ENCODE measurements around the gene NOL6. TPM values are rescaled to one million over a fixed set of nuclear protein-coding genes. Genes with fewer than 3 reads are reported as not detected.
A peak's percentile ranks its signal among the peaks of the same experiment; 100 is the strongest.

Gene NOL6
- total and polyA plus RNA-seq, 4 donors, result 14.4 to 42.5 (median 32.1) TPM

- Histone ChIP-seq H3K27me3 (ENCODE audit: control insufficient read depth in 3 of 3, insufficient read depth in 3 of 3, low read length in 2 of 3) (no peaks in the 10 kb centered on the region), H3K4me1 (ENCODE audit: control insufficient read depth in 5 of 5, insufficient read depth in 5 of 5, low read length in 5 of 5) (peaks cover 0 to 2% (median 0%) of the 10 kb centered on the region in 5 donors), H3K9me3 (ENCODE audit: control insufficient read depth in 4 of 4, insufficient read depth in 3 of 4, low read length in 3 of 4) (no peaks in the 10 kb centered on the region), H3K36me3 (ENCODE audit: control insufficient read depth in 4 of 4, insufficient read depth in 4 of 4, low read length in 4 of 4) (peaks cover 45 to 87% (median 57%) of the 10 kb centered on the region in 4 donors), H3K27ac (ENCODE audit: low read depth in 1 of 2, low read length in 1 of 2) (no peak overlapping the region), H3K9ac (ENCODE audit: insufficient read depth in 1 of 2, low read length in 2 of 2) (no peak overlapping the region), H3K4me3 (no peak overlapping the region)
- ATAC-seq (ENCODE audit: insufficient read depth, low FRiP score) (peak; percentile 70), DNase-seq (peak in 2 of 3 donors; percentile 34 to 54)
- TF ChIP-seq CTCF (IDR thresholded peaks at IDR 0.05; ENCODE audit: control extremely low read depth, extremely low read depth), result peak; percentile 83
- WGBS, 2 donors, result 79 to 84% methylated on average over 24 of the region's 24 CpGs
Measured at GRCh38 chr9:33466565-33467495, 6.9 kb downstream of the NOL6 start.

GRCh38 chr9:33465596-33466564, 7.8 kb downstream of the NOL6 start:
- H3K27ac ChIP-seq (ENCODE audit: low read depth in 1 of 2, low read length in 1 of 2), result no peak overlapping the region
- no peak for ATAC-seq (ENCODE audit: insufficient read depth, low FRiP score)
- 95 to 97% methylated on average over 27 of the region's 27 CpGs for WGBS, 2 donors
- TF ChIP-seq CTCF (IDR thresholded peaks at IDR 0.05; ENCODE audit: control extremely low read depth, extremely low read depth), result no peak
- no peaks in the 10 kb centered on the region for H3K4me1 ChIP-seq (ENCODE audit: control insufficient read depth in 5 of 5, insufficient read depth in 5 of 5, low read length in 5 of 5)
- DNase-seq, result no peak
- H3K9me3 ChIP-seq (ENCODE audit: control insufficient read depth in 4 of 4, insufficient read depth in 3 of 4, low read length in 3 of 4), result no peaks in the 10 kb centered on the region
- H3K36me3 ChIP-seq (ENCODE audit: control insufficient read depth in 4 of 4, insufficient read depth in 4 of 4, low read length in 4 of 4), result peaks cover 38 to 86% (median 56%) of the 10 kb centered on the region in 4 donors
- no peak overlapping the region for H3K4me3 ChIP-seq
- no peaks in the 10 kb centered on the region for H3K27me3 ChIP-seq (ENCODE audit: control insufficient read depth in 3 of 3, insufficient read depth in 3 of 3, low read length in 2 of 3)
- H3K9ac ChIP-seq (ENCODE audit: insufficient read depth in 1 of 2, low read length in 2 of 2), result no peak overlapping the region

GRCh38 chr9:33465096-33465495, 8.6 kb downstream of the NOL6 start:
- Histone ChIP-seq H3K4me1 (ENCODE audit: control insufficient read depth in 5 of 5, insufficient read depth in 5 of 5, low read length in 5 of 5) (no peaks in the 10 kb centered on the region), H3K36me3 (ENCODE audit: control insufficient read depth in 4 of 4, insufficient read depth in 4 of 4, low read length in 4 of 4) (peaks cover 37 to 90% (median 56%) of the 10 kb centered on the region in 4 donors), H3K27ac (ENCODE audit: low read depth in 1 of 2, low read length in 1 of 2) (no peak overlapping the region), H3K27me3 (ENCODE audit: control insufficient read depth in 3 of 3, insufficient read depth in 3 of 3, low read length in 2 of 3) (no peaks in the 10 kb centered on the region), H3K9me3 (ENCODE audit: control insufficient read depth in 4 of 4, insufficient read depth in 3 of 4, low read length in 3 of 4) (no peaks in the 10 kb centered on the region), H3K9ac (ENCODE audit: insufficient read depth in 1 of 2, low read length in 2 of 2) (no peak overlapping the region), H3K4me3 (no peak overlapping the region)
- WGBS, 2 donors, result 96 to 98% methylated on average over 9 of the region's 9 CpGs
- no peak for TF ChIP-seq CTCF (IDR thresholded peaks at IDR 0.05; ENCODE audit: control extremely low read depth, extremely low read depth)
- DNase-seq (no peak), ATAC-seq (ENCODE audit: insufficient read depth, low FRiP score) (no peak)

Data from lung (tissue), 12 donors.